ENCODE data around the gene TBX4.

Gene TBX4

DNA sequence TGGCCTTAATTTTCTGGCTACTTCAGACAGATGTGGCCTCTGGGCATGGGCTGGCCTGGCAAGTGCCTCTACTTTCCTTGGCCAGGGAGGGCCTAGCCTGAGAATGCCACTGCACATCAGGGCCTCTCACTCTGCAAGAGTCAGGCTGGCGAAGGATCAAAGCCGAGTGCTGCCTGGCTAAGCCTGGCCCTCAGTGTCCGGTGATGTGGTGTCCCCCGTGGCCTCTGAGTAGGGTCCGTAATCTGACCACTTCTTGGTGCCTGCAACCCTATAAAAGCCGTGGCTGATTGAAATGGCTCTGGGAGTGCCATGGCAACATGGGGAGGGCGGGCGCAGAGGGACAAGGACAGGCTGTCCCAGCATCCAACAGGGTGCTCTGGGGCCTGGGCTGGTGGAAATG lies 30.2 kb downstream of the TBX4 start:
- TF ChIP-seq, protein P1, sequence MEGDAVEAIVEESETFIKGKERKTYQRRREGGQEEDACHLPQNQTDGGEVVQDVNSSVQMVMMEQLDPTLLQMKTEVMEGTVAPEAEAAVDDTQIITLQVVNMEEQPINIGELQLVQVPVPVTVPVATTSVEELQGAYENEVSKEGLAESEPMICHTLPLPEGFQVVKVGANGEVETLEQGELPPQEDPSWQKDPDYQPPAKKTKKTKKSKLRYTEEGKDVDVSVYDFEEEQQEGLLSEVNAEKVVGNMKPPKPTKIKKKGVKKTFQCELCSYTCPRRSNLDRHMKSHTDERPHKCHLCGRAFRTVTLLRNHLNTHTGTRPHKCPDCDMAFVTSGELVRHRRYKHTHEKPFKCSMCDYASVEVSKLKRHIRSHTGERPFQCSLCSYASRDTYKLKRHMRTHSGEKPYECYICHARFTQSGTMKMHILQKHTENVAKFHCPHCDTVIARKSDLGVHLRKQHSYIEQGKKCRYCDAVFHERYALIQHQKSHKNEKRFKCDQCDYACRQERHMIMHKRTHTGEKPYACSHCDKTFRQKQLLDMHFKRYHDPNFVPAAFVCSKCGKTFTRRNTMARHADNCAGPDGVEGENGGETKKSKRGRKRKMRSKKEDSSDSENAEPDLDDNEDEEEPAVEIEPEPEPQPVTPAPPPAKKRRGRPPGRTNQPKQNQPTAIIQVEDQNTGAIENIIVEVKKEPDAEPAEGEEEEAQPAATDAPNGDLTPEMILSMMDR (conservative IDR thresholded peaks at IDR 0.05; ENCODE audit: low read depth, low read length), result no peak
- no peak overlapping the region for H3K4me3 ChIP-seq (ENCODE audit: low read length)
- no peak for DNase-seq (ENCODE audit: low read depth)

DNA sequence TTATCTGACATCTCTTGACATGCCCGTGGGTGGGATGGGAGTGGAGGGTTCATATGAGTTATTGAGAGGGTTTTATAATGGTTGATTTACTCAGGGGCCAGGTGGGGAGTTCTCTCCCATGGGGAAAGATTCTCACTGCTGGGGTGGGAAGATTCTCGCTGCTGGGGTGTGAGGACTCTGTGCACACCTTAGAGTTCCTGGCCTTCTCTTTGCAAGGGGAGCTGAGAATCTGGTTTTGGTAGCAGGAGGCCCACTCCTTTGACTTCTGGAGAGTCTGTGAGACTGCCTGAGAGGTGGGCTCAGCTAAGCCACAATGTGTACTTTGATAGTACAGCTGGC lies 31.5 kb downstream of the TBX4 start:
- TF ChIP-seq, protein P1 (conservative IDR thresholded peaks at IDR 0.05; ENCODE audit: low read depth, low read length), result no peak
- H3K4me3 ChIP-seq (ENCODE audit: low read length), result no peak overlapping the region
- DNase-seq (ENCODE audit: low read depth), result no peak

DNA sequence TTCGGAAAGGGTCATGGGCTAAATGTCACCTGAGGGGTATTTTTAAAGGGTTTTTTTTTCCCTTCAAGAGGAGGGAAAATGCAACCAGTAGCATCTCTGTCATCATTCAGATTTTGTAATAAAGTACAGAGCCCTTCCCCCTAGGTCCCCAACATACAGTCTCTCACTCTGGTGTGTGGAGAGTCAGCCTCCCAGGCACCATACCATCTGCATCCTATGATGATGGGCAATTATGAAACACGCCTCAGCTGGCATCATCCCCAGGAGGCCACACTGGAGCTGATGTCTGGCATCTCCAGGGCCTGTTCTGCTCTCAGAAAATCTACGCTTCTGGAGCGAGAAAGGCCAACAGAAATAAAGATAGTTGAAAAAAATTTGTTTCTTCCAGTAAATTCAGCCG lies 32.0 kb downstream of the TBX4 start:
- no peak overlapping the region for H3K4me3 ChIP-seq (ENCODE audit: low read length)
- no peak for DNase-seq (ENCODE audit: low read depth)
- TF ChIP-seq, protein P1 (conservative IDR thresholded peaks at IDR 0.05; ENCODE audit: low read depth, low read length), result no peak

DNA sequence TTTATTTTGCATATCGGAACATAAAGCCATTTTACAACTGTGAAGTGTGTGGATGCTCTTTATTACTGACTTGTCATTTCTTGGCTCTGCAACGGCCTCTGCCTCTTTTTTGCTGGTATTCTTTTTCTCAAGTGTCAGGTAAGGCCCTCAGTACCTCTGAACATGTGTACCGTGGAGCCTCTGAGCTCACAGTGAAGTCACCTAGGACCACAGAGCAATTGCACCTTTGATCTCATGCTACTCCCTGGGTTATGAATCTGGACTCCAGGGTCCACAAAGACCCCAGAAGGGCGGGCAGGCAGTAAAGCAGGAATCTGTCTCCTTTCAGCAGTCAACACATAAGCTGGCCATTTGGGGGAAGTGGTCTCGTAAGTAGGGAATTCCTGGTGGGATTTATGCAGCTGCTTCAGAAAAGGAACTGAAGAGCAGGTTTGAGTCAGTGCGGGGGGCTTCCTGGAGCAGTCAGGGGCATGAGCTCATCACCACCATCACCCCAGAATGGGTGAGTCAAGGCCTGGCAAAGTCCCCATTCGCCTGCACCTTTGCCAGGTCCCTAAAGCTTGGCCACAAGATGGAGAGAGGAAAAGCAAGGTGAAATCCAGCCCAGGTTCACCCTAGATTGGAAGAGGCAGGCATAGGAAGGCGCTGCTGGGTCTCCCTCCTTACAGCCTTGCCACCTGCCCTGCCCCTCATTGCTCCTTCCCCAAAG lies 33.0 kb downstream of the TBX4 start:
- no peak for DNase-seq (ENCODE audit: low read depth)
- H3K4me3 ChIP-seq (ENCODE audit: low read length), result no peak overlapping the region
- TF ChIP-seq, protein P1 (conservative IDR thresholded peaks at IDR 0.05; ENCODE audit: low read depth, low read length), result no peak

DNA sequence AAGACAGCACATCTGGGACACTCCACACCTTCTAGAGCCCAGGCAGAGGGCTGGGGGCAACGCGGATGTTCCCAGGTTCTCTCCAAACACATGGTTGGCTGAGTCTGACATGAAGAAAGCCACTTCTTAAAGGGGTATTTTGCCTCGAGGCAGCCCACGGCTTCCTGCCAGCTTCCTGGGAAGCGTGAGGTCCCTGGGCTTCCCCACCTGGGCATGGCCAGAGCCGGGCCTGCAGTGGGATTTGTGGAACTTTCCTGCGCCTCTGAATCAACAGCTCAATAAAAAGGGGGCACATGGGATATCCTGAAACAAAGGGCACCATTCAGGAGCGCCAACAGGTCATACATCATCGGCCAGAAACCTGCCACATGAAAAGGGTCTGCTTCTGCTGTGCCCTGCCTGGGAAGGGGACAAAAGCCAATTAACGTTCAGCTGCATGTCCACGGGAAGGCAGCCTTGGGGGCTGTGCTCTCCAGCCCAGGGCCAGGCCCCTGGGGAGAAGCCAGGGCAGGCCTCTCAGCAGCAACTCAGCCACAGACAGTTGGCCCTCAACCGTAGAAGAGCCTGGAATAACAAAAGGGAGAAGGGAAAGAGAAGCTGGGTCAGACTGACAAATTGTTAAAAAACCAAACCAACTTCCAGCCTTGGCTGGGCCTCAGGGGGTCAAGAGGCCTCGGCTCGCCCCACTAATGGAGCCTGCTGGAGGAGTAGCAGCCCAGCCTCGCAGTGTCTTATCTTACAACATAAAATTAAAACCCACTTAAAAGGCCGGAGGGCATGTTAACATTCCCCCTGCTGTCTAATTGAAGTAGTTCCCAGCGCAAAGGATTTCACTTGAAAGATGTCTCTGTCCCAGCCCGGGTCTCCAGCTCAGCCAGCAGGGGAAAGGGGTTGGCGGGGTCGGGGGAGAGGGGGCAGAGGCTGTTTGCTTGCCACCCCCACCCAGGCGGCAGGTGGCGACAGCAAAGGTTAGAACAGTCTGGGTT lies 34.2 kb downstream of the TBX4 start:
- no peak for DNase-seq (ENCODE audit: low read depth)
- H3K4me3 ChIP-seq (ENCODE audit: low read length), result no peak overlapping the region
- TF ChIP-seq, protein P1 (conservative IDR thresholded peaks at IDR 0.05; ENCODE audit: low read depth, low read length), result no peak

DNA sequence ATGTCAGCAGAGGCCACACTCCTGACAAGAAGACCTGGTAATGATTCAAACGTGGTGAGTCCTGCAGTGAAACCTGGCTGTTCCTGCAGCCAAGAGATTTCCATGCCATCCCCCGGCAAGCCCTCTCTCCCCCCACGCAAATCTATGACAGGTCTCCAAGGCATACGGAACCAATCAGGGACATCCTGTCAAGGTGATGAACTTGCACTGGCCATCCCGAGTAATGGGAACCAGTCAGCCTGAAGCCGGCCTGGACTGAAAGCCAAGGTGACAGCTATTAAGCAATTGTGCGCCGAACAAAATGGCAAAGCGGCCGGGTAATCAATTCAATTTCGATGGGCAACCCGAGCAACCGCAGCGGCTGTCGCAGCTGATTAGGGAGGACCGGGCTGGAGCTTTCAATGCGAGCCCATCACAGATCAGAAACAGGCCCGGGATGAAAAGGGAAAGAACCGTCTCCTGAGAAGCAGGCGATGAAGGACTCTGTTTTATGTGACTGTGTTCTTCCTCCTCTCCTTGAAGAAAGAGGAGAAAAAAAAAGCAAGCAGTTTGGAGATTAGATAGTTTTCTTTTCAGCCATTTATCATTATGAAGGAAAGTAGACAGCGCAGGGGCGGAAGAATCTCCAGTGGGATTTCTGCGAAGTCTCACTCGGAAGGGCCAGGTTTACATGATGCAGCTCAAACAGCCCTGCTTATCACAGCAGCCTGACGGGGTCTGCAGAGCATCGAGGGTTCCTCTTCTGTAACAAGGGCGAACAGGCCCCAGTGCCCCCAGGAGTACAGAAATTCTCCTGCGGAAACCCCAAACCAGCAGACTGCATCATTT lies 35.2 kb downstream of the TBX4 start:
- DNase-seq (ENCODE audit: low read depth), result no peak
- TF ChIP-seq, protein P1 (conservative IDR thresholded peaks at IDR 0.05; ENCODE audit: low read depth, low read length), result no peak
- H3K4me3 ChIP-seq (ENCODE audit: low read length), result no peak overlapping the region

All from retinal pigment epithelial cell (primary cell).